Measurements from ENCODE around the gene CUBN.
"Not testable (repeated sequence)": the region's sequence is repeated elsewhere in the genome, so short reads cannot be mapped to it uniquely, and the experiment has no call there.

Gene CUBN

DNA sequence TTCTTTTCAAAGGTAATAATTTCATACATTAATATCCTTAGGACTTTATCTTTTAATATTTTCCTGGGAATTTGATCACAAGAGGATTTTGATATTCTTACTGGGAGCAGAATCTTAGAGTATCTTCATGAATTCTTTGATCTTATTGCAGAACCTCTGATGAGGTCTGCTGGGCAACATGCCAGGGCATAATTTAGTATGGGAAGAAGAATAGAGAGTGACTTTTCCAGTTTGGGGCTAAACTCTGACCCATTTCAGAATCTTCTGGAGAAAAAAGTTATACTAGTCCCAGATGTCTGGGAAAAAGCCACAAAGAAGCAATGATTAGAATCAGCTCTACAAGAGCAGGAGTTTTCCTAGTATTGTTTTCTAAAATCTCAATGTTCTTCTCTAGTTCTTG is 284.4 kb downstream of the CUBN start:
- FAIRE-seq (no peak), DNase-seq (ENCODE audit: insufficient read length, low spot score) (no peak)
- TF ChIP-seq, protein P1, sequence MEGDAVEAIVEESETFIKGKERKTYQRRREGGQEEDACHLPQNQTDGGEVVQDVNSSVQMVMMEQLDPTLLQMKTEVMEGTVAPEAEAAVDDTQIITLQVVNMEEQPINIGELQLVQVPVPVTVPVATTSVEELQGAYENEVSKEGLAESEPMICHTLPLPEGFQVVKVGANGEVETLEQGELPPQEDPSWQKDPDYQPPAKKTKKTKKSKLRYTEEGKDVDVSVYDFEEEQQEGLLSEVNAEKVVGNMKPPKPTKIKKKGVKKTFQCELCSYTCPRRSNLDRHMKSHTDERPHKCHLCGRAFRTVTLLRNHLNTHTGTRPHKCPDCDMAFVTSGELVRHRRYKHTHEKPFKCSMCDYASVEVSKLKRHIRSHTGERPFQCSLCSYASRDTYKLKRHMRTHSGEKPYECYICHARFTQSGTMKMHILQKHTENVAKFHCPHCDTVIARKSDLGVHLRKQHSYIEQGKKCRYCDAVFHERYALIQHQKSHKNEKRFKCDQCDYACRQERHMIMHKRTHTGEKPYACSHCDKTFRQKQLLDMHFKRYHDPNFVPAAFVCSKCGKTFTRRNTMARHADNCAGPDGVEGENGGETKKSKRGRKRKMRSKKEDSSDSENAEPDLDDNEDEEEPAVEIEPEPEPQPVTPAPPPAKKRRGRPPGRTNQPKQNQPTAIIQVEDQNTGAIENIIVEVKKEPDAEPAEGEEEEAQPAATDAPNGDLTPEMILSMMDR (IDR thresholded peaks at IDR 0.05; ENCODE audit: insufficient read depth, missing control alignments): no peak

DNA sequence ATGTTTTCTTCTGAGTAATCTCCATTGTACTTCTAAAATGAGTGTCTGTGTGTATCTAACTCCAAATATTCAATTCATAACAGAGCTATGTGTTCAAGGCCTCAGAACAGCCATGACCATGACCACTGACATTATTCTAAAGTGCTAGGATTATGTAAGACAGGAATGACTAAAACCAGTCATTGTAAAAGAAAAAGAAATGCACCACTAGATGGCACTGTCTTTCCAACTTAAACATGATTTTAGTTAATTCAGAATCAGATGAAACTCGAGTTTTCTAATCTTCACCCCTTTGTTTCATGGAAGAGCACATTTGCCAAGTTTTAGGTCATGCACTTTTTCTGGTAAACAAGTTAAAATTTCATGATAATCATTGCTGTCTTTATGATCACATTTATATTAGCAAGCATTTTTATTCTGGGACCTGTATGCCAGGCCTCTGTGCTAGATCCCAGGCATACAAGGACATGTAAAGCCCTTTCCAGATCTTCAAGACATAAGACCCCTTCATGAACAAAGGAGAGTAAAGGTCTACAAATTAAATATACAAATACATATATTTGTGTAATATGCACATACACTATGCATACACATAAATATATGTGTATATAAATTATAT is 286.2 kb downstream of the CUBN start:
- TF ChIP-seq, protein P1 (IDR thresholded peaks at IDR 0.05; ENCODE audit: insufficient read depth, missing control alignments): peak; percentile 71
- no peak for DNase-seq (ENCODE audit: insufficient read length, low spot score)
- peak; percentile 92 for FAIRE-seq

DNA sequence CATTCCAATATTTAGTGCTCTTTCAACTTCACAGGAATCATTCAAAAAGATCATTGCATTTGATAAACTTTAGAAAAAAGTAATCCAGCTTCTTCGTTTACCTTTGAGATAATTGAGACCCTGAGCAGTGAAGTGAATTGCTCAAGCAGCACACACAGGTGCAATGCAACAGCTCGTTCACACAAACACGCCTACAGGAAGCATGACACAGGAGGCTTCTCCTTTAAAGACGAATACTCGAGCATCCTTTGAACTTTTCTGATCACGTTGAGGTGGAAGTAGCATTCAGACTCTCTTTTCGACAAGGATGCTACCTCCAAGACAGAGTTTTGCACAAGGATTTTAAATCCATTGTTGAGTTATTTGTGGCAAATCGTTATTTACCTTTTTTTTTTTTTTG is 294.4 kb downstream of the CUBN start:
- DNase-seq (ENCODE audit: insufficient read length, low spot score) (no peak), FAIRE-seq (no peak)
- TF ChIP-seq, protein P1 (IDR thresholded peaks at IDR 0.05; ENCODE audit: insufficient read depth, missing control alignments): no peak

DNA sequence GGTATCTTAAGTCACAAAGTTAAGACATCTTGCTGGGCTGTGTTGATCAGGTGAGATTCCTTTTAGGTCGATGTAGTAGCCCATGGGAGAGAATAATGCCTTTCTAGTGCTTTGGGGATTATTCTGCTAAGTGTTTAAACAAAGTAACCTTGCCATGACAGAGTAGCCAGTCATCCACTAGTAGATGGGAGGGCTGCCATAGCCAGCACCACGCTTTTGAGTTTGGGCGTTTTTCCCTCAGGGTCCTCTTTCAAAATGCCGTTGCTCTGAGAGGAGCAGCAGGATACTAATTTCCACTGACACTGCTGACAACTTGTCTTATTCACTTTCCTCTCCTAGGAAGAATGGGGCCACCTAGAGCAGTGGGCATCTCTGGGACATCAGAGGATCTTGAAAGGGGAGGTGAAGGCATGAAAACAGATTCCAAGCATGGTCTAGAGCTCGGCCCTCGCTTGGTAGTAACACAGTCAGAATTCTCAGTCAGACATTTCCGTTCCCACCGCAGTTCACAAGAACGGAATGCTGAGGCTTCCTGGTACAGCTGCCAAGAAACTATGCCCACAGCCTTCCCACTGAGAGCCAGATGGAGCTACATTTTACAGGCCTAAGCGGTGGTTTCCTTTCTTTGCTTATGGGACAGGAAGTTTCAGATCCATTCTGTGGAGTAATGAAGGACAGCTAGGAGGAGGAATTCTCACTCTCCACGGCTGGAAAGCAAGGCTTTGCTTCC is 297.1 kb downstream of the CUBN start:
- DNase-seq (ENCODE audit: insufficient read length, low spot score): no peak
- TF ChIP-seq, protein P1 (IDR thresholded peaks at IDR 0.05; ENCODE audit: insufficient read depth, missing control alignments): no peak
- no peak for FAIRE-seq

DNA sequence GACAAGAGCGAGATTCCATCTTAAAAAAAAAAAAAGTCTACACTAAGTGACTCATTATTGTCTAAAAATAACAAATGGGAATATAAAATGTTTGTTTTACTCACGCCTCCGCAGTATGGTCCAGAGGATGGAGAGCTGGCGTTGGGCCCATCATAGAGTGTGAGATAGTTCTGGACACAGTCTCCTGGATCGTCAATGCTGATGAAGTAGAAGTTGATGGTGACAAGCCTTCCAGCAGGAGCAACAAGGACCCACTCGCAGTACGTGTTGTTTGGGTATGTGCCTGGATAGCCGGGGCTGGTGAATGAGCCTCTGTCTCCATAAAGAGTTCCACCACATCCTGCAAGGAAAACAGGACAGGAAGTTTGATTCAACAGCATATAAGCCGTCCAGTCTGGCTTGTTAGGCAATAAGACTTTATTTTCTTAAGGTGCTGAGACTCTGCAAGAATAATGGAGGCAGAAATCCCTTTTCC is 300.9 kb downstream of the CUBN start:
- FAIRE-seq: no peak
- no peak for DNase-seq (ENCODE audit: insufficient read length, low spot score)
- TF ChIP-seq, protein P1 (IDR thresholded peaks at IDR 0.05; ENCODE audit: insufficient read depth, missing control alignments): no peak

DNA sequence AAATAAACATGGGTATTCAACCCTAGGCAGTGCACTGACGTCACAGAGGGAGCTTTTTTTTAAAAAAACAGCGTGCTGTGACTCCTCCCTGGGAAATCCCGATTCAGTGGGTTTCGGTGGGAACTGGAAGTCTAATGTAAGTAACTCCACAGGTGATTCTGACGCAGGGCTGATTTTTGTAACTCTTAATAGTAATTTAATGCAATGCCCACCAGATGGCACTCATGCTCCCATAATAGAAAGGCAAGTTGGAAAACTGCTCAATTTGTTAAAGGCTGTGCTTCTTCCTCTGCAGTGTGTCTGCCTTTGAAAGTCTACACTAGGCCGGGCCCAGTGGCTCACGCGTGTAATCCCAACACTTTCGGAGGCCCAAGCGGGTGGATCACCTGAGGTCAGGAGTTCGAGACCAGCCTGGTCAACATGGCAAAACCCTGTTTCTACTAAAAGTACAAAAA is 301.5 kb downstream of the CUBN start:
- TF ChIP-seq, protein P1 (IDR thresholded peaks at IDR 0.05; ENCODE audit: insufficient read depth, missing control alignments): peak; percentile 68
- DNase-seq (ENCODE audit: insufficient read length, low spot score) (no peak), FAIRE-seq (peak; percentile 74)

DNA sequence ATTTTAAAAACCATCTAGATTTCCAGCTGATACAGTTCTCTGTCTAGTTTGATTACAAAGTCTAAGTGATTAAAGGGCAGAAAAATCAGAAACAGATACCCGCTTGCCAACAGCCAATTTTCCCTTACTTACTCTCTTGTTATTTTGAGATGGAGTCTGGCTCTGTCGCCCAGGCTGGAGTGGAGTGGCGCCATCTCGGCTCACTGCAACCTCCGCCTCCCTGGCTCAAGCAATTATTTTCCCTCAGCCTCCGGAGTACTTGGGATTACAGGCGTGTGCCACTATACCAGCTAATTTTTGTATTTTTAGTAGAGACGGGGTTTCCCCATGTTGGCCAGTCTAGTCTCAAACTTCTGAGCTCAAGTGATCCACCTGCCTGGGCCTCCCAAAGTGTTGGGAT is 302.1 kb downstream of the CUBN start:
- FAIRE-seq; DNase-seq (ENCODE audit: insufficient read length, low spot score): not testable (repeated sequence)

Measured in D721Med (cell line).